ENCODE data around the gene LYST.

The LYST gene

DNA sequence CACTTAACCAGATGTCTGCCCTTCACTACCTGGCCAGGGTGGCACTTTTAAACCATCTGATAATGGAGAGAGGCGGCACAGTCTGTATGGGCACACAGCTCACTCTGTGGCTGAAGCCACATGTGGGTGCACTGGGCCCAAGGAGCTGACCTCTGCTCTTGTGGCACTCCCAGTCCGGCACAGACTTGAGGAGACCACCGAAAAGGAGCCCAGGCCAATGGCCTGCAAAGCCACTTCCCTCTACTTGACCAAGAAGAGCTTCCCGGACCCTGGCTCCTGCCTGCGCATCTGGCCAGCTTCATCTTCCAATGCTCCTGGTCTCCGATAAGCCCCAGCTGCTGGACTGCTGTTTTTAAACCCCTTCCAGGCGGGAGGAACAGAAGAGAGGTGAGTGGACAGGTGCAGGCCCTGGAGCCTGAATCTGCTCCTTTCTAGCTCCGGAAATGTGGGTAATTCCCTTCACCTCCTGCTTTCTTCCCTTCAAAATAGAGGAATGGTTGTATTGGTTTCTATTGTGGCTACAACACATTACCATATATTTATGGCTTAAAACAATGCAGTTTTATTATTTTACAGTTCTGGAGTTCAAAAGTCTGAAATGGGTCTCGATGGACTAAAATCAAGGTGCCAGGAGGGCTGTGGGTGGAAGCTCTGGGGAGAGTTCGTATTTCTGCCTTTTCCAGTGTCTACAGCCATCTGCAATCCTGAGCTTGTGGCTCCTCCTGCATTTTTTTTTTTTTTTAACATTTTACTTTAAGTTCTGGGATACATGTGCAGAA is 228.8 kb downstream of the LYST start:
- TF ChIP-seq, protein P1, sequence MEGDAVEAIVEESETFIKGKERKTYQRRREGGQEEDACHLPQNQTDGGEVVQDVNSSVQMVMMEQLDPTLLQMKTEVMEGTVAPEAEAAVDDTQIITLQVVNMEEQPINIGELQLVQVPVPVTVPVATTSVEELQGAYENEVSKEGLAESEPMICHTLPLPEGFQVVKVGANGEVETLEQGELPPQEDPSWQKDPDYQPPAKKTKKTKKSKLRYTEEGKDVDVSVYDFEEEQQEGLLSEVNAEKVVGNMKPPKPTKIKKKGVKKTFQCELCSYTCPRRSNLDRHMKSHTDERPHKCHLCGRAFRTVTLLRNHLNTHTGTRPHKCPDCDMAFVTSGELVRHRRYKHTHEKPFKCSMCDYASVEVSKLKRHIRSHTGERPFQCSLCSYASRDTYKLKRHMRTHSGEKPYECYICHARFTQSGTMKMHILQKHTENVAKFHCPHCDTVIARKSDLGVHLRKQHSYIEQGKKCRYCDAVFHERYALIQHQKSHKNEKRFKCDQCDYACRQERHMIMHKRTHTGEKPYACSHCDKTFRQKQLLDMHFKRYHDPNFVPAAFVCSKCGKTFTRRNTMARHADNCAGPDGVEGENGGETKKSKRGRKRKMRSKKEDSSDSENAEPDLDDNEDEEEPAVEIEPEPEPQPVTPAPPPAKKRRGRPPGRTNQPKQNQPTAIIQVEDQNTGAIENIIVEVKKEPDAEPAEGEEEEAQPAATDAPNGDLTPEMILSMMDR (IDR thresholded peaks at IDR 0.05; ENCODE audit: extremely low read depth, missing control alignments): no peak
- DNase-seq (ENCODE audit: low spot score): no peak

DNA sequence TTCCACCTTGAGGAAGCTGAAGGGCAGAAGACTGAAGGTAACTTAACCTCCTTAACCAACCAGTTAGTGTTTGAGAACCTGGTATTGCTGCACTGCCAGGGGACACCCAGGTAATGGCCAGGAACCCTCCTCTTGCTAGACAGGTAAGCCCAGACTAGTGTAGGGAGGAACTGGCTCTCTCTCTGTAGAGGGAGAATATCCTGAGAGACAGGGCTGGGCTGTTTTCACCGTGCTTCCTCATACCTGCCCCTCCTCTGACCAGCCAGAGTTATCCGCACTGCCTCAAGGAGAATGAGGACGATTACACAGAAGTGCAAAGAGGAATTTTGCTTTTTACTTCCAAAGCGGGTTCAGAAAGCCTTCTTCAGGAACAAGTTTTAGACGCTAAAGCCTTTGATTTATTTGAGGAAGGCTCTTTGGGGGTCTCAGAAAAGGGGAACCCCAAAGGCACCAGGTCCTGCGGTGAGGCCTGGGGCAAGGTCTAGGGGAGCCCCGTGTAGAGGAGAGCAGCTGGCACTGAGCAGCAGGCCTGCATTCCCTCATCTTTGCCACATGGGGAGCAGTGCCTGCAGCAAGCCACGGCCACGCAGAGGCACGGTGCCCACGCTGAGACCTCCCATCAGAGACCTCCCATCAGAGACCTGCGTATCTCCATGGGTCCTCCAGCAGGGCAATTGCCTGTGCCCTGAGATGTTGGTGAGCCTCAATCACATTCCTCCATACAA is 230.6 kb downstream of the LYST start:
- DNase-seq (ENCODE audit: low spot score): no peak
- TF ChIP-seq, protein P1 (IDR thresholded peaks at IDR 0.05; ENCODE audit: extremely low read depth, missing control alignments): no peak

DNA sequence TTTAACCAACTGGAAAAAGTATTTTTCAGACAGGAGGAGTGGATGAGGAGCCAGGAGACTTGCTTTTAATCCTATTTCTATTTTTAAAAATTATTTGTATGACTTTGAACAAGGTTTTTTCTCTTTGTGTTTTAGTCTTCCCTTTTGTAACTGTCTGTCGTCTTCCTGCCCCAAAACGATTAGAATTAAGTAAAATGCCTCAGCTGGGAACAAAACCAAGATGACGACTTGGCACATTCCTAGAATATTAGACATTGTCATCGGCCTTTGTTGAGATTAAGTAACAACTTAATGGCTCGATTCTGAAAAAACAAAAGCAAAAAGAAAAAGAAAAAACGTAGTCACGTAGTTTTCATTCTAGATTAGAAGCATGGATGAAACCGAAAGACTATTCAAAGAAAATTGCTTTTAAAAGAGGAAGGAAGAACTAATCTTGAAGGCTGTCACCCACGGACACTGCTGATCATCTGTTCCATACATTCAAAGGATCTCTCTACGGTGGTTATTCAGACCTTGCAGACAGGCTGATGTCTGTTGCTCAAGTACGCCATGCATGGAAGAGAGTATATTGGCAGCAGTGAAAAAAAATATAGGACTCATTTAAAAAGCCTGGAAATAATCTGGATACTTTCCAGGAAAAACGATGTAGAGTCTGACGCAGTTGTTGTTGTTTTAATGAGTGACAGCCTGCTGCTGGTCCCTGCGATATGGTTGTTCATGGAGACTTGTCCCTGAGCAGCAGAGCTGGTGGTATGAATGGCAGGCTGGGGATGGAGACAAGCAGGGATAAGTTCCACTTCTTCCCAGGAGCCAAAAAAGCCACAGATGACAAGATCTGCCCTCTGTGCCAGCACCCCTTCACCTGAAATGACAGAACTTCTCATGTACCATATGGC is 234.0 kb downstream of the LYST start:
- peak; percentile 72 for DNase-seq (ENCODE audit: low spot score)
- TF ChIP-seq, protein P1 (IDR thresholded peaks at IDR 0.05; ENCODE audit: extremely low read depth, missing control alignments): no peak

DNA sequence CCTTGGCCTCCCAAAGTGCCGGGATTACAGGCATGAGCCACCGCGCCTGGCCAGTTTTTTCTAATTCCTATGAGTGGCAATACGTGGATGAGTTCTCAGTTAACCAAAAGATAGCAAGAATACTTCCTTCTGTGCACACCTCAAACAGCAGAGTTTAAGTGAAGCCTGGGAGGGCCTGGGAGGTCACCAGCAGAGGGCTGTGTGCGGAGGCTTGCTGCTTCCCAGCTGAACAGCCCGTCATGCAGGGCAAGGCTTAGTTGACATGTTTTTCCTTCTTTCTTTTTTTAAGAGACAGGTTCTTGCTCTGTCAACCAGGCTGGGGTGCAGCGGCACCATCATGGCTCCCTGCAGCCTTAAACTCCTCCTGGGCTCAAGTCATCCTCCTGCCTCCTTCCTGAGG is 234.9 kb downstream of the LYST start:
- DNase-seq (ENCODE audit: low spot score): no peak
- TF ChIP-seq, protein P1 (IDR thresholded peaks at IDR 0.05; ENCODE audit: extremely low read depth, missing control alignments): no peak

DNA sequence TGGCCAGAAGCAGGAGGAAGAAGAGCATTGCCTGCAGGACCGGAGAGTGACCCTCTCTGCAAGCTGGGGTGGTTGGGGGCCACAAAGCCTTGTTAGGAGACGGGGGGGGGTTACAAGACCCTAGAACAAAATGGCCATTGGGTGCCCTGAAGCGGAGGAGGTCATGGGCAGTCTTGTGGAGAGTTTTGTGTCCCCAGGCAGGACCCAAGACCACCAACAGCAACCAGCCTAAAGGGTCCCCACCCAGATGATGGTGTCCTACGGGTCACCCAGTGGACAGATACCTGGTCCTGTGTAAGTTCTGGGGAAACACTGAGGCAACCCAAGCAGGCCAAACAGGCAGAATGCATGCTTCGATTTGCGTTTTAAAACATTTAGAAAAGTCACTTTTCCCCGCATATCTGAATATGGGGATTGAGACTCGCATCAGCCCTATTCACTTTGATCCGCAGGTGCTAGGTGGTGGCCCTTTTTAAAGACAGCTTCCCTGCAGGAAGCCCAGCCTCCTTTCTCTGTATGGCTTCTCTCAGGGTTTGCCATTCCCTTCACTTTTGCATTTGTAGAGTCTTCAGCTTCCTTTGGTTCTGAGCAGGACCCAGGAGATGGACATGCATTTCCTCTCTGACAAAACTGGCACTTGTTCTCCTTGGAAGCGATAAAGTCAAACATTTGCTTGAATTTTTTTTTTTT is 238.2 kb downstream of the LYST start:
- DNase-seq (ENCODE audit: low spot score): no peak
- TF ChIP-seq, protein P1 (IDR thresholded peaks at IDR 0.05; ENCODE audit: extremely low read depth, missing control alignments): no peak

DNA sequence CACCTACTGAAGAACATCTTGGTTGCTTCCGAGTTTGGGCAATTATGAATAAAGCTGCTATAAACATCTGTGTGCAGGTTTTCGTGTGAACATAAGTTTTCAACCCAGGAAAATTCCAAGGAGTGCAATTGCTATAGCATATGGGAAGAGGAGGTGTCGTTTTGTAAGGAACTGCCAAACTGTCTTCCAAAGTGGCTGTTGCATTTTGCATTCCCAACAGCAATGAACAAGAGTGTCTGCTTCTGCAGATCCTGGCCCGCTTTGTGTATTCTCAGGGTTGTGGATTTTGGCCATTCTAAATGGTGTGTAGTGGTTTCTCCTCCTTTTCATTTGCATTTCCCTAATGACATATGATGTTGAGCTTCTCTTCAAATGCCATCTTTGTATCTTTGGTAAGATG is 240.9 kb downstream of the LYST start:
- no peak for DNase-seq (ENCODE audit: low spot score)
- TF ChIP-seq, protein P1 (IDR thresholded peaks at IDR 0.05; ENCODE audit: extremely low read depth, missing control alignments): no peak

Data from GM20000 (cell line).